Liver (tissue), 9 donors: ENCODE results near the gene KLF16. TPM values are rescaled to one million over a fixed set of nuclear protein-coding genes. Genes with fewer than 3 reads are reported as not detected.

Experiments used
- DNase-seq: peaks from one replicate; pipeline ENCODE4 v3.0.0-alpha.2; 2017; ENCODE audit warnings: low spot score
- H3K27ac ChIP-seq, 2 donors: one replicate each; pipeline ENCODE4 v1.7.0; 2013; ENCODE audit warnings: inconsistent platforms in 2 of 2, low read length in 2 of 2, control low read depth in 1 of 2, low read depth in 1 of 2, mild to moderate bottlenecking in 1 of 2
- H3K27me3 ChIP-seq, 4 donors: one replicate each; pipeline versions ENCODE4 v1.6.1 to v1.7.0; 2013; ENCODE audit warnings: low read length in 3 of 4, inconsistent platforms in 1 of 4, mild to moderate bottlenecking in 1 of 4, moderate library complexity in 1 of 4; ENCODE audit not compliant: control insufficient read depth in 4 of 4, insufficient read depth in 4 of 4
- H3K36me3 ChIP-seq, 4 donors: one replicate each; pipeline versions ENCODE4 v1.6.1 to v1.7.0; 2013; ENCODE audit warnings: low read length in 3 of 4, mild to moderate bottlenecking in 3 of 4, low read depth in 1 of 4, moderate library complexity in 1 of 4; ENCODE audit not compliant: control insufficient read depth in 4 of 4, insufficient read depth in 3 of 4
- H3K4me1 ChIP-seq, 4 donors: one replicate each; pipeline versions ENCODE4 v1.6.1 to v1.7.0; 2013; ENCODE audit warnings: low read length in 3 of 4, mild to moderate bottlenecking in 3 of 4, moderate library complexity in 1 of 4; ENCODE audit not compliant: control insufficient read depth in 4 of 4, insufficient read depth in 4 of 4
- H3K4me3 ChIP-seq, 3 donors: one replicate each; pipeline versions ENCODE4 v1.6.1 to v1.7.0; 2013; ENCODE audit warnings: low read length in 3 of 3, control low read depth in 1 of 3, low read depth in 1 of 3, mild to moderate bottlenecking in 1 of 3
- H3K9ac ChIP-seq, 2 donors: one replicate each; pipeline ENCODE4 v1.7.0; 2013; ENCODE audit warnings: low read length in 2 of 2, mild to moderate bottlenecking in 2 of 2, moderate library complexity in 2 of 2, control low read depth in 1 of 2, low read depth in 1 of 2
- H3K9me3 ChIP-seq, 4 donors: one replicate each; pipeline versions ENCODE4 v1.6.1 to v1.7.0; 2013; ENCODE audit warnings: low read length in 3 of 4; ENCODE audit not compliant: control insufficient read depth in 4 of 4
- EGR1 ChIP-seq, 2 donors: IDR thresholded peaks; 2 replicates each; pipeline ENCODE4 v1.6.1; 2016 to 2018; ENCODE audit warnings: antibody characterized with exemption in 2 of 2, low read depth in 2 of 2
- FOXA1 ChIP-seq: IDR thresholded peaks from 2 replicates; pipeline ENCODE4 v1.6.1; 2016; ENCODE audit warnings: antibody characterized with exemption
- FOXA2 ChIP-seq: IDR thresholded peaks from 2 replicates; pipeline ENCODE4 v1.6.1; 2016; ENCODE audit warnings: antibody characterized with exemption
- GABPA ChIP-seq, 2 donors: IDR thresholded peaks in 1 of 2; conservative IDR thresholded peaks in 1 of 2; 2 replicates each; pipeline ENCODE4 v1.6.1; 2016; ENCODE audit warnings: antibody characterized with exemption in 2 of 2, mild to moderate bottlenecking in 1 of 2, moderate library complexity in 1 of 2
- HNF4A ChIP-seq, 2 donors: conservative IDR thresholded peaks; 2 replicates each; pipeline ENCODE4 v1.6.1; 2016; ENCODE audit warnings: antibody characterized with exemption in 2 of 2, mild to moderate bottlenecking in 2 of 2
- HNF4G ChIP-seq: IDR thresholded peaks from 2 replicates; pipeline ENCODE4 v1.6.1; 2016; ENCODE audit warnings: antibody characterized with exemption
- JUND ChIP-seq, 2 donors: IDR thresholded peaks; 2 replicates each; pipeline ENCODE4 v1.6.1; 2016; ENCODE audit warnings: antibody characterized with exemption in 2 of 2
- MAX ChIP-seq: IDR thresholded peaks from 2 replicates; pipeline ENCODE4 v1.6.1; 2016; ENCODE audit warnings: antibody characterized with exemption
- NR2F2 ChIP-seq: IDR thresholded peaks from 2 replicates; pipeline ENCODE4 v1.6.1; 2016; ENCODE audit warnings: antibody characterized with exemption
- RAD21 ChIP-seq, 2 donors: IDR thresholded peaks; 2 replicates each; pipeline ENCODE4 v1.6.1; 2016; ENCODE audit warnings: antibody characterized with exemption in 2 of 2, mild to moderate bottlenecking in 2 of 2
- REST ChIP-seq: IDR thresholded peaks from 2 replicates; pipeline ENCODE4 v1.6.1; 2016; ENCODE audit warnings: antibody characterized with exemption, mild to moderate bottlenecking
- RXRA ChIP-seq, 2 donors: IDR thresholded peaks; 2 replicates each; pipeline ENCODE4 v1.6.1; 2017 to 2018; ENCODE audit warnings: antibody characterized with exemption in 2 of 2, mild to moderate bottlenecking in 1 of 2
- SP1 ChIP-seq: IDR thresholded peaks from 2 replicates; pipeline ENCODE4 v1.6.1; 2018; ENCODE audit warnings: antibody characterized with exemption, mild to moderate bottlenecking
- TAF1 ChIP-seq: conservative IDR thresholded peaks from 2 replicates; pipeline ENCODE4 v1.6.1; 2016; ENCODE audit warnings: antibody characterized with exemption, mild to moderate bottlenecking
- YY1 ChIP-seq: IDR thresholded peaks from 2 replicates; pipeline ENCODE4 v1.6.1; 2016; ENCODE audit warnings: antibody characterized with exemption, mild to moderate bottlenecking
- ZBTB33 ChIP-seq: IDR thresholded peaks from 2 replicates; pipeline ENCODE4 v1.6.1; 2016; ENCODE audit warnings: antibody characterized with exemption
- WGBS: extraction: QIAGEN DNeasy Blood & Tissue Kit; methylation state at CpG from one replicate; pipeline ENCODE4 v1.1.7; 2013; 5-methylcytosine and 5-hydroxymethylcytosine counted together
- polyA plus RNA-seq, 2 donors: library from polyadenylated mRNA; stranded (reverse) in 1 of 2; unstranded in 1 of 2; fragments of 200-250 nt in 1 of 2; fragments of >200 nt in 1 of 2; fragmentation: Nextera tagmentation in 1 of 2; extraction: Ambion mirVana in 1 of 2; gene quantifications; one replicate each; pipeline versions ENCODE4 v1.2.1 to v1.2.3, GENCODE V29; 2013 to 2015
- total RNA-seq, 2 donors: library from RNA; depleted of rRNA; stranded (reverse); fragments of >200 nt; gene quantifications; one replicate each; pipeline ENCODE4 v1.2.3, GENCODE V29; 2014
- TF ChIP-seq, protein P1 (sequence below): fragments of 150-350 bp; IDR thresholded peaks from 2 replicates; pipeline ENCODE4 v1.5.1; 2017; ENCODE audit warnings: improper control_type of control experiment, low read depth, low read length; ENCODE audit not compliant: missing input control
- TF ChIP-seq, protein P2 (sequence below): IDR thresholded peaks from 2 replicates; pipeline ENCODE4 v1.6.1; 2016; ENCODE audit warnings: antibody characterized with exemption
- donor health status: healthy.
- donor health status: healthy.
- donor health status: healthy.
- donor health status: healthy.
- donor health status: healthy.

Gene KLF16
- total and polyA plus RNA-seq, 4 donors, result 1.2 to 14.8 (median 6.0) TPM

GRCh38 chr19:1864480-1865171, 1.2 kb upstream of the KLF16 start:
- Histone ChIP-seq H3K27ac (peak overlapping the region; percentile 83 to 96), H3K4me3 (peak overlapping the region; percentile 52 to 94 (median 72)), H3K27me3 (no peaks in the 10 kb centered on the region), H3K4me1 (peaks cover 19 to 46% (median 32%) of the 10 kb centered on the region in 4 donors), H3K9me3 (no peaks in the 10 kb centered on the region), H3K9ac (peak overlapping the region; percentile 32 to 81), H3K36me3 (no peaks in the 10 kb centered on the region)
- DNase-seq, result peak; percentile 82
- TF ChIP-seq NR2F2 (no peak), MAX (no peak), YY1 (no peak), RXRA (IDR thresholded peaks at IDR 0.05) (peak; percentile 15 to 62), JUND (IDR thresholded peaks at IDR 0.05) (no peak), FOXA2 (no peak), SP1 (peak; percentile 46), REST (no peak), RAD21 (IDR thresholded peaks at IDR 0.05) (peak; percentile 66 to 72), ZBTB33 (no peak)
- TF ChIP-seq, protein P1, sequence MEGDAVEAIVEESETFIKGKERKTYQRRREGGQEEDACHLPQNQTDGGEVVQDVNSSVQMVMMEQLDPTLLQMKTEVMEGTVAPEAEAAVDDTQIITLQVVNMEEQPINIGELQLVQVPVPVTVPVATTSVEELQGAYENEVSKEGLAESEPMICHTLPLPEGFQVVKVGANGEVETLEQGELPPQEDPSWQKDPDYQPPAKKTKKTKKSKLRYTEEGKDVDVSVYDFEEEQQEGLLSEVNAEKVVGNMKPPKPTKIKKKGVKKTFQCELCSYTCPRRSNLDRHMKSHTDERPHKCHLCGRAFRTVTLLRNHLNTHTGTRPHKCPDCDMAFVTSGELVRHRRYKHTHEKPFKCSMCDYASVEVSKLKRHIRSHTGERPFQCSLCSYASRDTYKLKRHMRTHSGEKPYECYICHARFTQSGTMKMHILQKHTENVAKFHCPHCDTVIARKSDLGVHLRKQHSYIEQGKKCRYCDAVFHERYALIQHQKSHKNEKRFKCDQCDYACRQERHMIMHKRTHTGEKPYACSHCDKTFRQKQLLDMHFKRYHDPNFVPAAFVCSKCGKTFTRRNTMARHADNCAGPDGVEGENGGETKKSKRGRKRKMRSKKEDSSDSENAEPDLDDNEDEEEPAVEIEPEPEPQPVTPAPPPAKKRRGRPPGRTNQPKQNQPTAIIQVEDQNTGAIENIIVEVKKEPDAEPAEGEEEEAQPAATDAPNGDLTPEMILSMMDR, result peak; percentile 72
- WGBS, result 5% methylated on average over 52 of the region's 52 CpGs

DNA sequence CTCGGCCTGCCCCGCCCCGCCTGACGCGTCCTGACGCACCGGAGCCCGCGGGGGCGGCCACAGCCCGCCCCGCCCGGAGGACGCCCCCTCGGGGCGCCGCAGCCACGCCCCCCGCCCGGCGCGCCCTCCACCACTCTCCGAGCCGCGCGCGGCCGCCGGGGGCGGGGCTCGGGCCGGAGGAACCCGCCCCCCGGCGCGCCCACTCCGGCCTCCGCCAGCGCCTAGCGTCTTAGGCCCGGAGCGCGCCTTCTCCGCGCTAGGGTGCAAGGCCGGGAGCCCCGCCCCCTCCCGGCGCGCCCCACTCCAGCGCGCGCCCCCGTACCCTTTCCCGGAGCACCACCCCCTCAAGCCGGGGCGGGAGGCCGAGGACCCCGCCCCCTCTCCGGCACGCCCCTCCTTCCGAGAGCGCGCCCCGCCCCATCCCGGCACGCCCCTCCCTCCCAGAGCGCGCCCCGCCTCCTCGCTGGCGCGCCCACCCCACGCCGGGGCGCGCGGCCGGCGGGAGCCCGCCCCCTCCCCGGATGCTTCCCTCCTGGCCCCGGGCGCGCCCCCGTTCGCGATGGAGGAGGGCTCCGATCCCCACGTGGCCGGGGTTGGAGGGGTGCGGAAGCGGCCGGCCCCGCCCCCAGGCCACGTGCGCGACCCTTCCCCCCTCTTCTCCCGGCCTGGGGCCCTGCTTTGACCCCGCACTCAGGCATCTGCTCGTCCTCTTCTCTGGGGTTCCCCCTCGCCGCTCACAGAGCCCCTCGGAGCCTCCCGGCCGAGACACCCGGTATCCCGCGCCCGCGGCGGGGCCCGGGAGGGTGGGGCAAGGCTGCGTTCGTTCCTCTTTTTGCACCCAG, 480 bp upstream of the KLF16 start:
- H3K27ac ChIP-seq, result peak overlapping the region; percentile 83 to 96
- WGBS, result under 1% methylated on average over 115 of the region's 115 CpGs
- H3K9me3 ChIP-seq, result no peaks in the 10 kb centered on the region
- H3K4me3 ChIP-seq, result peak overlapping the region; percentile 52 to 94 (median 72)
- DNase-seq, result peak; percentile 92
- peak overlapping the region; percentile 32 to 81 for H3K9ac ChIP-seq
- peaks cover 19 to 54% (median 38%) of the 10 kb centered on the region in 4 donors for H3K4me1 ChIP-seq
- no peaks in the 10 kb centered on the region for H3K27me3 ChIP-seq
- H3K36me3 ChIP-seq, result no peaks in the 10 kb centered on the region
- no peak for TF ChIP-seq FOXA1
- peak; percentile 50 for TF ChIP-seq MAX
- TF ChIP-seq YY1, result no peak
- no peak for TF ChIP-seq TAF1
- TF ChIP-seq HNF4G, result no peak
- peak in 1 of 2 donors; percentile 56 for TF ChIP-seq GABPA (IDR thresholded peaks at IDR 0.05 in 1 of 2, conservative IDR thresholded peaks at IDR 0.05 in 1 of 2)
- TF ChIP-seq RAD21 (IDR thresholded peaks at IDR 0.05), result no peak
- TF ChIP-seq REST, result peak; percentile 18
- TF ChIP-seq SP1, result peak; percentile 19
- no peak for TF ChIP-seq NR2F2
- TF ChIP-seq, protein P2, sequence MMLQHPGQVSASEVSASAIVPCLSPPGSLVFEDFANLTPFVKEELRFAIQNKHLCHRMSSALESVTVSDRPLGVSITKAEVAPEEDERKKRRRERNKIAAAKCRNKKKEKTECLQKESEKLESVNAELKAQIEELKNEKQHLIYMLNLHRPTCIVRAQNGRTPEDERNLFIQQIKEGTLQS, result no peak
- TF ChIP-seq EGR1 (IDR thresholded peaks at IDR 0.05; ENCODE audit: low read depth in 2 of 2), result peak in 1 of 2 donors; percentile 60
- TF ChIP-seq HNF4A (conservative IDR thresholded peaks at IDR 0.05), result peak in 1 of 2 donors; percentile 18
